SH-SY5Y (cell line): ENCODE measurements around the gene STRBP.

Source experiments
- GATA2 ChIP-seq: IDR thresholded peaks from 2 replicates; pipeline ENCODE4 v1.6.1; 2011; ENCODE audit warnings: mild to moderate bottlenecking, low read depth, low read length
- GATA3 ChIP-seq: IDR thresholded peaks from 2 replicates; pipeline ENCODE4 v1.6.1; 2011; ENCODE audit warnings: low read depth, mild to moderate bottlenecking, low read length, moderate library complexity

- TF ChIP-seq GATA2 = no peak
- no peak for TF ChIP-seq GATA3
Observed at GRCh38 chr9:123315635-123316034, 47.2 kb upstream of the STRBP start.
